CD4-positive, alpha-beta T cell treated with Interleukin-4 for 4 hours (primary cell): ENCODE results near the gene ZNRF3.
"Not testable (repeated sequence)": the region's sequence is repeated elsewhere in the genome, so short reads cannot be mapped to it uniquely, and the experiment has no call there.

ENCODE experiments used
- DNase-seq: peaks from one replicate; pipeline ENCODE4 v3.0.0-alpha.2; 2020

Gene ZNRF3

GRCh38 chr22:28934026-28934425 is 50.7 kb downstream of the ZNRF3 start:
- DNase-seq = no peak

GRCh38 chr22:28935140-28935539 is 51.8 kb downstream of the ZNRF3 start:
- no peak for DNase-seq

- no peak for DNase-seq
Measured at GRCh38 chr22:28935713-28936112, 52.3 kb downstream of the ZNRF3 start.

- DNase-seq = no peak
Measured at GRCh38 chr22:28936200-28936599, 52.8 kb downstream of the ZNRF3 start.

- no peak for DNase-seq
Measured at GRCh38 chr22:28937206-28938025, 54.0 kb downstream of the ZNRF3 start.

- no peak for DNase-seq
Measured at GRCh38 chr22:28938286-28938833, 55.0 kb downstream of the ZNRF3 start.

- no peak for DNase-seq
Measured at GRCh38 chr22:28939394-28939793, 56.0 kb downstream of the ZNRF3 start.

GRCh38 chr22:28939932-28940331 is 56.6 kb downstream of the ZNRF3 start:
- DNase-seq = no peak

- no peak for DNase-seq
Measured at GRCh38 chr22:28940441-28940840, 57.1 kb downstream of the ZNRF3 start.

GRCh38 chr22:28942333-28942732 is 59.0 kb downstream of the ZNRF3 start:
- no peak for DNase-seq

- no peak for DNase-seq
Measured at GRCh38 chr22:28942801-28943500, 59.6 kb downstream of the ZNRF3 start.

GRCh38 chr22:28943501-28943879 is 60.1 kb downstream of the ZNRF3 start:
- DNase-seq = no peak

GRCh38 chr22:28947125-28947524 is 63.8 kb downstream of the ZNRF3 start:
- no peak for DNase-seq

GRCh38 chr22:28948424-28948823 is 65.1 kb downstream of the ZNRF3 start:
- no peak for DNase-seq

- DNase-seq = not testable (repeated sequence)
Measured at GRCh38 chr22:28948860-28949551, 65.6 kb downstream of the ZNRF3 start.

- DNase-seq = no peak
Measured at GRCh38 chr22:28949788-28950187, 66.4 kb downstream of the ZNRF3 start.

GRCh38 chr22:28950617-28951411 is 67.4 kb downstream of the ZNRF3 start:
- DNase-seq = no peak

GRCh38 chr22:28951530-28951929 is 68.2 kb downstream of the ZNRF3 start:
- no peak for DNase-seq

- no peak for DNase-seq
Measured at GRCh38 chr22:28951969-28952521, 68.7 kb downstream of the ZNRF3 start.

- DNase-seq = no peak
Measured at GRCh38 chr22:28952857-28953256, 69.5 kb downstream of the ZNRF3 start.

- no peak for DNase-seq
Measured at GRCh38 chr22:28953403-28953802, 70.0 kb downstream of the ZNRF3 start.
